GM19193 (cell line): ENCODE data around the gene AMBRA1.

ENCODE experiments used
- POLR2A ChIP-seq: IDR thresholded peaks from 4 replicates; pipeline ENCODE4 v1.6.1; 2011; ENCODE audit not compliant: insufficient read depth, insufficient read length; ENCODE audit errors: extremely low read depth

AMBRA1 gene

GRCh38 chr11:46559815-46560214 lies 34.0 kb downstream of the AMBRA1 start:
- TF ChIP-seq POLR2A: no peak

GRCh38 chr11:46557684-46558151 lies 36.1 kb downstream of the AMBRA1 start:
- no peak for TF ChIP-seq POLR2A

GRCh38 chr11:46555267-46556054 lies 38.4 kb downstream of the AMBRA1 start:
- no peak for TF ChIP-seq POLR2A

GRCh38 chr11:46554213-46555147 lies 39.3 kb downstream of the AMBRA1 start:
- TF ChIP-seq POLR2A: no peak

GRCh38 chr11:46553814-46554212 lies 40.0 kb downstream of the AMBRA1 start:
- no peak for TF ChIP-seq POLR2A

- no peak for TF ChIP-seq POLR2A
Measured at GRCh38 chr11:46551261-46551660, 42.6 kb downstream of the AMBRA1 start.

- TF ChIP-seq POLR2A: no peak
Measured at GRCh38 chr11:46547579-46547978, 46.2 kb downstream of the AMBRA1 start.

GRCh38 chr11:46543564-46543963 lies 50.3 kb downstream of the AMBRA1 start:
- TF ChIP-seq POLR2A: no peak

GRCh38 chr11:46541593-46542371 lies 52.0 kb downstream of the AMBRA1 start:
- no peak for TF ChIP-seq POLR2A

GRCh38 chr11:46540807-46541206 lies 53.0 kb downstream of the AMBRA1 start:
- no peak for TF ChIP-seq POLR2A

GRCh38 chr11:46537537-46538295 lies 56.1 kb downstream of the AMBRA1 start:
- no peak for TF ChIP-seq POLR2A

GRCh38 chr11:46537121-46537520 lies 56.7 kb downstream of the AMBRA1 start:
- no peak for TF ChIP-seq POLR2A

- TF ChIP-seq POLR2A: no peak
Measured at GRCh38 chr11:46535688-46536087, 58.1 kb downstream of the AMBRA1 start.

GRCh38 chr11:46534711-46535110 lies 59.1 kb downstream of the AMBRA1 start:
- TF ChIP-seq POLR2A: no peak
